Activated CD4-positive, alpha-beta T cell treated with anti-CD3 and anti-CD28 coated beads for 24 hours (primary cell): Measurements from ENCODE around the gene TIMM17A.
A peak's percentile ranks its signal among the peaks of the same experiment; 100 is the strongest.

Source experiments
- DNase-seq, 2 donors: peaks; one replicate each; pipeline ENCODE4 v3.0.0-alpha.2; 2020; ENCODE audit warnings: low read depth in 2 of 2

The TIMM17A gene

DNA sequence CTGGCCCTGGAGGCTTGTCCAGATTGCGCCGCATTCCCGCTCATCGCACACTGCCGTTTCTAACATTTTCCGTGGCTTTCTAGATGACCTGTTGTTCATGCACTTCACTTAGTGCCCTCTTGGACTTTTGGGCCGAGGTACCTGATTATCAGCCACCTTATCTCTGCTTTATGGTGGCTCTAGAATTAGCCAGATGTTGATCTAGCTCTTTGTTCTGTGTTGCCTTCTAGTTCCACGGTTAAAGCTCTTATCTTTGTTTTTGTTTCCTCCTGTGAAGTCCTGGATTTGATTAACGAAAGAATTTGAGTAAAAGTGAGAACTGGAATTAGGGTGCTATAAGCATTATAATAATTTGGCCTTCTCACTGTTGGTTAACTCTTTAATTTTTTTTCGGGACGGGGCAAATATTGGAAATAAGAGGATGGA is 28.1 kb downstream of the TIMM17A start:
- DNase-seq = no peak

DNA sequence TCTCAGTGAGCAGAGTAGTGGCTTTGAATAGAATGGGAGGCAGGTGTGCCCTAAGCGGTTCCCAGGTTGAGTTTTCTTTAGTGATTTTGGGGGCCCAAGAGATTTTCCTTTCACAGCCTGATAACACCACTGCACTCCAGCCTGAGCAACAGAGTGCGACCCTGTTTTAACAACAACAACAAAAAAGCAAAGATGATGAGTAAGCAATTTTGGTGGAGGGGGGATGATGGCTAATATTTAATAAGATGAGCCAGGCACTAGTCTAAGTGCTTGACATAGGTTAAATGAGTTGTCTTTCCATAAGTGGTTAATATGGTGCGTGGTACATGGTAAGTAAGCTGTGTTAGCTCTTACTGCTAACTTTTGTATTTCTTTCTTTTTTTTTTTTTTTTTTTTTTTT is 29.1 kb downstream of the TIMM17A start:
- DNase-seq = no peak

GRCh38 chr1:201985355-201985754 is 30.1 kb downstream of the TIMM17A start:
- DNase-seq = no peak

GRCh38 chr1:201988601-201989000 is 33.3 kb downstream of the TIMM17A start:
- DNase-seq = no peak

DNA sequence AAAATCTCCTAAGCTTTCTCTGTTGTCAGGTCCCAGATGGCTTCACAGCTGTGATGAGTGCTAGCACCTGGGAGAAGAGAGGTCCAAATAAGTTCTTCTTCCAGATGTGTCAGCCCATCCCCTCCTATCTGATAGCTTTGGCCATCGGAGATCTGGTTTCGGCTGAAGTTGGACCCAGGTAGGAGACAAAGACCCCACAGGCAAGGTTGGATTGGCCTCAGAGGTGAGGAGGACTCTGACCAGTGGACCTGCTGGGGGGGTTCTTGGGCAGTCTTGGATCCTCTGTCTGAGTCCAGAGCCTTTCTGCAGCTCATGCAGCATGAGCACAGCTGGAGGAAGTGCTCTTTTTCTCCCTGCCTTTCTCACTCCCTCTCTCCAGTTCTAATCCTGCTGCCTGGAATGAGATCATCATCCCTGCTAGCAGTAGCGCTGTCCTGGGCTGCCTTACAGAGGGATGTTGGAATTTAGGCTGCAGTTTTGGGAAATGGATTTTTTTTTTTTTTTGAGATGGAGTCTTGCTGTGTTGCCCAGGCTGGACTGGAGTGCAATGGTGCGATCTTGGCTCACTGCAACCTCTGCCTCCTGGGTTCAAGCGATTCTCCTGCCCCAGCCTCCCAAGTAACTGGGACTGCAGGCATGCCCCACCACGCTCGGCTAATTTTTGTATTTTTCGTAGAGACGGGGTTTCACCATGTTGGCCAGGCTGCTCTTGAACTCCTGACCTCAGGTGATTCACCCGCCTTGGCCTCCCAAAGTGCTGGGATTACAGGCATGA is 34.2 kb downstream of the TIMM17A start:
- no peak for DNase-seq

DNA sequence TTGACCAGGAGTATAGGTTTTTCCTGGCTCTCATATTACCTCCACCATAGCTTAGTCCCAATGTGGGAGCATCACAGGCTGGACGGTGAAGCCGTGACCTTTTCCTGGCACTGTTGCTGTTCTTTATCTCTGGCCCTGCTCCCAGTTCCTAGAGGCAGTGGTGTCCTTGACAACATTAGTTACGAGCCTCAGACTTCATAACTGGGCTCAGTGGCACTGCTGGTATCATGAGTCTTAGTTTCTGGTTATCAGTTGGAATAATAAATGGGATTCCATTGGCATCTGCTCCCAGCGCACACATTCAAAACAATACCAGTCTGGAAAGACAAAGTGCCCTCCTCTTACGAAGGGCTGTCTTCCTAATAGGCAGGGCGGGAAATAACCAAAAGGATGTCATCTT is 35.1 kb downstream of the TIMM17A start:
- no peak for DNase-seq

DNA sequence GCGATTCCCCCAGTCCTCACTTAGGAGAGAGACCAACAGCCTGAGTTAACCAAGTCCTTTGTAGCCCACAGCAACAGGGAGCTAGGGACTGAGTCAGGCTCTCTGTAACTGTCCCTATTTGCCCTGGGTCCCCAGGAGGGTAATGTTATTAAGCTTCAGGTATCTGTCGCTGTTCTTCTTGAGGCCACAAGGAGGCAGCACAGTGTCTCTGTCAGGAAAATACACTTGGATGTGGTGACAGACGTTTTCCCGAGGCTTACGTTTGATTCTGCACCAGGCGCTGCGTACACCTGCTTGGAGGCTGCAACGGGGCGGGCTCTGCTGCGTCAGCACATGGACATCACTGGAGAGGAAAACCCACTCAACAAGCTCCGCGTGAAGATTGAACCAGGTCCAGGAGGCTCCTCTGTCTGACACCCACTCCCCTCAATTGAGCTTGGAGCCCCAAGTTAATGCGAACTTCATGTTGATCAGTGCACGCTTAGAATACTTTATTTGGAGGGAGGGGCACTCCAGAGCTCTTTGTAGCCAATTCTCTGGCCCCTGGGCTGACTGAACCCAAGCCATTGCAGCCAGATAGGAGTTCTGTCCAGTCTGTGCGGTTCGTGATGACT is 44.4 kb downstream of the TIMM17A start:
- peak in 1 of 2 donors; percentile 3 for DNase-seq

DNA sequence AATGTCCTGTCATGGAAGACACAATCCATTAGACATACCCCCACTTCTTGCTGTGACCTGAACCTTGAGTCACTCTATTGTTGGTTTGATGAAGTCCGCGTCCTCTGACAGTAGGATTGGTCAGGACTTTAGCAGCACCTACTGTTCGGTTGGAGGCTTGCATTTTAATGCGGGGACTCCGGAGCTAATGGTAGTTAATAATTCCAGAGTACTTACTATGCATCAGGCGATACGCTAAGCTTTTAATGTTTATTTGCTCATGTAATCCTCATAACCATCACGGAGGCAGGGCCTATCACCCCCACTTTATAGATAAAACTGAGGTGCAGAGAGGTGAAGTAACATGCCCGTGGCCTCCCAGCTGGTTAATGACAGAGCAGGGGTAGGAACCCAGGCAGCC is 47.2 kb downstream of the TIMM17A start:
- DNase-seq = no peak

GRCh38 chr1:202004711-202005110 is 49.4 kb downstream of the TIMM17A start:
- no peak for DNase-seq

- no peak for DNase-seq
These were observed 50.7 kb downstream of the TIMM17A start for GRCh38 chr1:202005958-202006357.

DNA sequence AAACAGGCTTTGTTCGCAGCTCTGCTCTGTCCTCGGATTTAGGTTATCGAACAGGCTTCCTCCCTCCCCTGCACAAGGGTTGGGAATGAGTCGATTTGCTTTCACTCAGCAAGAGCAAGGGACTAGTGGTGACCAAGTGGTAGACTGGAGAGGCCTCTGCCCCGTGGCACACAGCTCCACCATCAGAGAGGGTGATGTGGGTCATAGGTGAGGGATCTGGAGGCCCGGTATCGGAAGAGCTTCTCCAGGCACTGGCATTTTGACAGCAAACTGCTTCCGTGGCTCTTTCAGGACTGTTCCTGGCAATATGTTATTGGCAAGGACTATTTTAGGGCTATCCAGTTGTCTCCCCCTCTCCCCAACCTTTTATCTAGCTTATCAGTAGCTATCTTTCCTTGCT is 52.0 kb downstream of the TIMM17A start:
- no peak for DNase-seq

- DNase-seq = no peak
These were observed 52.6 kb downstream of the TIMM17A start for GRCh38 chr1:202007805-202008489.

- DNase-seq = peak; percentile 42 to 53
These were observed 54.2 kb downstream of the TIMM17A start for GRCh38 chr1:202009326-202010179.

DNA sequence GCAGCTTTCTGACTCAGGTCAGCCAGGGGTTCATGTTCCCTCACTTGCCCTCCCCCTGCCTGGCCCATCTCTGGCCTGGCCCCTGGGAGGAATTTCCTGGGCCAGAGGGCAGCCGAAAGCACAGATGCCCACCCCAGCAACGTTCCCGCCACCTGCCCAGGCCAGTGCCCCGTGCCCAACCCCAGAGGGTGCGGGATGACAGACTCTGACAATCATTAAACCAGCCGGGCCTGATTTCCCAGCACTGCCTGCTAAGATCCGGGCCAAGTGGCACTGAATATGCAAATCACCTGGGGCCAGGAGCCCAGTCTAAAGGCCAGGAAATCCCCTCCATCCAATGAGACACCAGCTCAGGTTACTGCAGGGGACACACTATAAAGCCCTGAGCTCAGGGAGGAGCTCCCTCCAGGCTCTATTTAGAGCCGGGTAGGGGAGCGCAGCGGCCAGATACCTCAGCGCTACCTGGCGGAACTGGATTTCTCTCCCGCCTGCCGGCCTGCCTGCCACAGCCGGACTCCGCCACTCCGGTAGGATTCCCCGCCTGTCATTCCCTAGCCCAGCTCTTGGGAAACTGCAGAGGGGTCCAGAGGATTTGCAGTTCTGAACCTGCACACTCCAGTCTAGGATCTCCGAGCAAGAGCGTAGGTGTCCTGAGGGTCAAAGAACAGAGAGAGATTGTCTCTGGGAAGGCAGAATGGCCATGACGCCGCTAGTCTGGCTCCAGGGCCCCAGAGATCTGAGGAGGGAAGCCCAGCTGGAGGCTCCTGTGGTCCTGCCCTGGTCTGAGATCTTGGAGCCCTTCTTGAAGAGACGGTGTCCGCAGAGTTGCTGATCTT is 55.1 kb downstream of the TIMM17A start, which contains the start of gene ELF3:
Gene ELF3 (plus strand): TSS at position 408 of the 836 bp plus-strand sequence. CDS start 550 bp downstream, outside the sequence.
- DNase-seq = no peak

DNA sequence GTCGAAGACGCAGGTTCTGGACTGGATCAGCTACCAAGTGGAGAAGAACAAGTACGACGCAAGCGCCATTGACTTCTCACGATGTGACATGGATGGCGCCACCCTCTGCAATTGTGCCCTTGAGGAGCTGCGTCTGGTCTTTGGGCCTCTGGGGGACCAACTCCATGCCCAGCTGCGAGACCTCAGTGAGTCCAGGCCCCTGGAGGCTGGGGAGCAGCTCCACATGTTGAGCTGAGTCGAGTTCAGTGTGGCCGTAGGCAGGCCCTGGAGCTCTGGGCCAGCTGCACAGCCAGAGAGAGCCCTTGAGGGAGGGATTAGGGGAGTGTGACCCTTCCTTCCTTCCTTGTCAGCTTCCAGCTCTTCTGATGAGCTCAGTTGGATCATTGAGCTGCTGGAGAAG is 56.7 kb downstream of the TIMM17A start:
- no peak for DNase-seq

GRCh38 chr1:202012544-202013478 is 57.5 kb downstream of the TIMM17A start:
- DNase-seq = no peak

DNA sequence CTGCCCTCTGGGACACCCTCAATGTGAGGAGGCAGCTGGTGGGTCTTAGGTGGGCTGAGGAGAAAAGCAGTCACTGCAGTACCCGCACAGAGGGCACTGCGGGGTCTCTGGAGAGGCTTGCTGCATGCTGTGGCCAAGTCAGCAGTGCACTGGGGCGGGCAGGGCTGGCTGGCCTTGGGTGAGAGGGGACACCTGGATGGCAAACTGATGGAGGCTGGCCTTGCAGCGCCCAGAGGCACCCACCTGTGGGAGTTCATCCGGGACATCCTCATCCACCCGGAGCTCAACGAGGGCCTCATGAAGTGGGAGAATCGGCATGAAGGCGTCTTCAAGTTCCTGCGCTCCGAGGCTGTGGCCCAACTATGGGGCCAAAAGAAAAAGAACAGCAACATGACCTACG is 58.3 kb downstream of the TIMM17A start:
- no peak for DNase-seq

- DNase-seq = no peak
These were observed 58.8 kb downstream of the TIMM17A start for GRCh38 chr1:202014060-202014459.

DNA sequence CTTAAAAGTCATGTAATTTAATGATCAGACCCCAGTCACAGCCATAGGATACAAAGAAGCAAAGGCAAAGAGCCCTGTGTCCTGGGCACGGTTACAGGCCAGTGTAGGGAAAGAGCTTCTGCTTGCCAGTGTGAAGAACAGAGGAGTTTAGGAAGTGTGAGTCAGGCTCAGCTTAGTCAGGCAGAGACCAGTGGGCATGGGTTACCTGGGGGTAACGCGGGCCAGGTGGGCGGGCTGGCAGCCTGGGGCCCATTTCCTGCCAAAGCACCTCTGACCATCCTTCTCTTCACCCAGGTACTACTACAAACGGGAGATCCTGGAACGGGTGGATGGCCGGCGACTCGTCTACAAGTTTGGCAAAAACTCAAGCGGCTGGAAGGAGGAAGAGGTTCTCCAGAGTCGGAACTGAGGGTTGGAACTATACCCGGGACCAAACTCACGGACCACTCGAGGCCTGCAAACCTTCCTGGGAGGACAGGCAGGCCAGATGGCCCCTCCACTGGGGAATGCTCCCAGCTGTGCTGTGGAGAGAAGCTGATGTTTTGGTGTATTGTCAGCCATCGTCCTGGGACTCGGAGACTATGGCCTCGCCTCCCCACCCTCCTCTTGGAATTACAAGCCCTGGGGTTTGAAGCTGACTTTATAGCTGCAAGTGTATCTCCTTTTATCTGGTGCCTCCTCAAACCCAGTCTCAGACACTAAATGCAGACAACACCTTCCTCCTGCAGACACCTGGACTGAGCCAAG is 59.8 kb downstream of the TIMM17A start:
- DNase-seq = no peak
